GM18520 (cell line): ENCODE results near the gene HOXB3.

Experiments used
- ATAC-seq: cut with Tn5 transposase; IDR thresholded peaks from one replicate; pipeline ENCODE4 v1.9.1; 2021; ENCODE audit not compliant: unreplicated experiment

HOXB3 gene

GRCh38 chr17:48559122-48559839 lies 30.8 kb downstream of the HOXB3 start:
- ATAC-seq: no peak

- ATAC-seq: no peak
Measured at GRCh38 chr17:48558831-48559121, 31.3 kb downstream of the HOXB3 start.

- ATAC-seq: no peak
Measured at GRCh38 chr17:48558057-48558830, 31.8 kb downstream of the HOXB3 start.

DNA sequence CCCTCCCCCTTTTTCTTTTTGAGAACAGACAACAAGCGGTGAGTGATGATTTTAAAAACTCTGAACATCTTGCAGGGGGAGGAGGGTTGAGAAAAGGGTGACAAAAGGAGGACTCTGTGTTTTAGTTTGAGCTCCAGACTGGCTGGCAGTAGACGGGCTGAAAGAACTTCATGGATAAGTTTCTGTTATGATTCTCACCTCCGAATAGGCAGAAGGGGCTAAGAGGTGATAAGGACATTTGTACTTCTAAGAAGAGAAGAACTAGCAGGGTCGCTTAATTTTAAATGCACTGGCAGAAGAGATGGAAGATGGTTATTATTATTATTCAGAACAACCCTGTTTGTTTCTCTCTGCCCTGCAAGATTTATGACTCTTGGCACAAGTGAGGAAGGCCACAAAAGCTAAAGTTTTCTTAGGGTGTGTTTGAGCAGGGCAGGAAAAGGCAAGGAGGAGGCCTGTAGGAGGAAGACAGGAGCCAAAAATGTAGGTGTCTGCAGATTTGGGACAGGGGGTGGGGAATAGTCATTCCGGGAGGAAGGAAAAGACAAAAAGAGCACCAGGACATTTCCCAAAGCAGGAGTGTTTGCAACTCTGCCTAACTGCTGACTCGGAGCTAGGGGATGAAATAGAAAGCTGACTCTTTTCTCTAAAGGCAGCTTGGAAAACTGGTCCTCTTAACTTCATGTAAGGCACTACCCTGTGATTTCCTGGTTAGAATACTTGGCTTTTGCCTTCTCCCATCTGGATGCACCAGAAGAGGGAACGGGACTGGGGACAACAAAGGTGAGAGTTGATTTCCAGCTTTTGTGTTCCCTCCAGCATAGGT lies 33.3 kb downstream of the HOXB3 start:
- ATAC-seq: no peak

DNA sequence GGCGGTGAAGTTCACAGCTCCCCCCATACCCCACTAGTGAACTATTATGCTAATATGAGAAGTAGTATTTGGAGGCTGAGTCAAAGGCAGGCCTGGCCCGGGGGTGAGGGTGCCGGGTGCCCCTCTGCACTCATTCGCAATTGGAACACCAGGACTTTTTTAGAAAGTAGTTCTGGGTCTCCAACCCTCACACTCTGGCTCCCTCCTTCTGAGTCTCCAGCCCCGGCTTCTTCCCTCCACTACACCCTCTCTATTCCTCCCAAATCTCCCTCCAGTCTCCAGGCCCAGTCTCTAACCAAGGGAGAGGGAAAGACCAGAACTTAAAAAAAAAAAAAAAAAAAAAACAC lies 33.8 kb downstream of the HOXB3 start:
- ATAC-seq: no peak

DNA sequence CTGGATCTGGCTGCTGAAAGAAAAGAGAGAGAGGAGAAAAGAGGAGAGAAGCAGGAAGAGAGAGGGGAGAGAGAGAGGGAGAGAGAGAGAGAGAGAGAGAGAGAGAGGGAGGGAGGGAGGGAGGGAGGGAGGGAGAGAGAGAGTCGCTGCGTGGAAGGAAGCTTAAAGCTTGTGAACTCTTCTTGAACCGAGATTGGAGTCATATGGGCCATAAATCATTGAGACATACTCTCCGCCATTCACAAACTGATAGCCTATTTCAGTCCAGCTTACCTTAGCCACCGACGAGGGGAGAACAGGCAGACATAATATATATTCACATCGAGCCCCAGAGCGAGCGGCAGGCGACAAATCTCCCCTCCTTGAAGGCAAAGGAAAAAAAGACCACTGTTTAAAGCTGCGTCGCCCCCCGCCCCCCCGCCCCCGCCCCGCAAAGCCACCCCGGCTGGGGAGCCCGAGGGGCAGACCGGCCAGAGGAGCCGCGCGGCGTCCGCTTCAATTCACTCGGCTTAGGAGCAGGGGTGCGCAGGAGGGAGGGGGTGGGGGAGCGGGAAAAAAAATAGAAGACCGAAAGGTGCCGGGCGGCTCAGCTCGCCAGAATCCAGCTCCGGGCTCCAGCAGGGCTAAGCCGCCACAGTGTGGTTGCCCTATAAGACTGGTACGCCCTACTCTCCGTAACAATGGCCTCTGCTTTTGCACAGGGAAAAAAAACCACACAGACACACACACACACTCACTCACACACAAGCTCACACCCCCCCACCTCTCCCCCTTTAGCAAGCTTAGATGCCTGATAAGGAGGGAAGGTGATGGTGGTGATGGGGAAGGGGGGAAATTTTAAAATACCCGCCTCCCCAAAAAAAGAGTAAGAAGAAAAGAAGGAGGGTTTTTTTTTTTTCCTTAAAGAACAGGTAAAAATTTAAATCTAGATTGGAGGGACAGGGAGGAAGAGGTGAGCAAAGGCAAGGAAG lies 34.5 kb downstream of the HOXB3 start:
- ATAC-seq: no peak

- no peak for ATAC-seq
Measured at GRCh38 chr17:48554412-48555257, 35.4 kb downstream of the HOXB3 start.

DNA sequence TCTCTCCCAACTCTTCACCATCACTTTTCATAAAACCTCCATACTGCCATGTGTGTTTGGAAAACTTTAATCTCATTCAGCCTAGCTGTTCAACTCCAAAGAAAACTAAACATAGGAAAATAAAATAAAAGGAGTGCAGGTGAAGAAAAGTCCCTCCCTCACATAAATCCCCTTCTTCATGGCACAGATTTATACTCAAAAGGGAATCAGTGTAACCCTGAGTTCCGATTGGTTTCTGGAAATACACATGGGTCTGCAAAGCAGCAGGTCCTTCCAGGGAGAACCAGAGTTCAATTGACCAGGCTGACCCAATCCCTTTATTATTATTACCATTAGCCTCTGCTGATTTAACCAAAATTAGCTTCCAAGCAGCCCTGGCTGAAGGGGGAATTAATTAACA lies 36.2 kb downstream of the HOXB3 start:
- ATAC-seq: no peak

GRCh38 chr17:48553190-48553547 lies 36.9 kb downstream of the HOXB3 start:
- ATAC-seq: no peak

- ATAC-seq: no peak
Measured at GRCh38 chr17:48552466-48553189, 37.4 kb downstream of the HOXB3 start.

DNA sequence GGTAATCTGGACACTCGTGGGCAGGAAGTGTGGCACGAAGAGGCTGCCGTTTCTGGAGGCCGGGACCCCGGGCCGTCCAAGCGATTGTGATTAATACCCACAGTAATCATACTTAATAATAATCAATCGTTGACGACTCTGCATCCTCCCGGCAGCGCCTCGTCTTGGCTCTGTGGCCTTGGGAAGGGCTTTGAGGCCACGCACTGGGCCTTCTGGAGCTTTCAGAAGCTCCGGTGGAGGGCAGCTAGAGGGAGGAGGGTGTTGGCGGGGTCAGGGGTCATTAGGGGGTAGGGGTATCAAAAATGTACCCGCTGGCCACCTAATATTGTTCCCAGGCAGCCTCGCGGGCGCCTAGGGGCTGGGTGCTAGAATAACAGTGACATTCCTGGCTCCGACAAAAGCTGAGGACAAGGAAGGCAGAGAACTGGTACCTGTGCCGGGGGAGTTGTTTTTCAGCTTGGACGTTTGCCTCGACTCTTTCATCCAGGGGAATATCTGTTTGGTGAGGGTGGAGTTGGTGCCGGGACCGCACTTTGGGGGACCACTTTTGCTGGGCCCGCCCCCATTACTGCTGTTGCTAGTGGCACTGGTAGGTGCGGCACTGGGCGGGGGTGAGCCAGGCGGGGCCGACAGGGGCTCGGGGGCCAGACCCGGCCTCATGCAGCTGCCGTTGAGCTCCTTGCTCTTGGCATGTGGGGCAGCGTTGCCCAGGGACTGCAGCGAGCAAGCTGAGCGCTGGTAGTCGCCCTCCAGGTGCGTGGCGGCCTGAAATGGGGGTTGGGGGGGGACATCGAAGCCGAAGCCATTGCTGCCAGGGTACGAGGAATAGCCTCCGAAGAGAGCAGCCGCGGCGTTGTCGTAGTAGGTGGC lies 38.2 kb downstream of the HOXB3 start:
- no peak for ATAC-seq

DNA sequence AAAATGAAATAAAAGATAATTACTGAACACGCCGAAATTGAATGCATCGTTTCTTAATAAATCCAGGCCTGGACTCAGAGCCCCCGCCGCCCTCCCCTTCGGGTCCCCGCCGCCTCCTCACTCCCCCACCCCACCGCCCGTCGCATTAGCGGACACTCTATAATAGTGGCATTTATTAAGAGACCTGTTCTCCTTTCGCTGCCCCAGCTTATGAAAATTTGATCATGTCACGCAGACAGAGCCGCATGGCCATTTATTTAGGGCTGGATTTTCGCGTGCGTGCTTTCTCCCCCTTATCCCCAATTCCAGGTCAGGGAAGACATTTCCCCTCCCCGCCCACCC lies 38.9 kb downstream of the HOXB3 start:
- ATAC-seq: no peak

DNA sequence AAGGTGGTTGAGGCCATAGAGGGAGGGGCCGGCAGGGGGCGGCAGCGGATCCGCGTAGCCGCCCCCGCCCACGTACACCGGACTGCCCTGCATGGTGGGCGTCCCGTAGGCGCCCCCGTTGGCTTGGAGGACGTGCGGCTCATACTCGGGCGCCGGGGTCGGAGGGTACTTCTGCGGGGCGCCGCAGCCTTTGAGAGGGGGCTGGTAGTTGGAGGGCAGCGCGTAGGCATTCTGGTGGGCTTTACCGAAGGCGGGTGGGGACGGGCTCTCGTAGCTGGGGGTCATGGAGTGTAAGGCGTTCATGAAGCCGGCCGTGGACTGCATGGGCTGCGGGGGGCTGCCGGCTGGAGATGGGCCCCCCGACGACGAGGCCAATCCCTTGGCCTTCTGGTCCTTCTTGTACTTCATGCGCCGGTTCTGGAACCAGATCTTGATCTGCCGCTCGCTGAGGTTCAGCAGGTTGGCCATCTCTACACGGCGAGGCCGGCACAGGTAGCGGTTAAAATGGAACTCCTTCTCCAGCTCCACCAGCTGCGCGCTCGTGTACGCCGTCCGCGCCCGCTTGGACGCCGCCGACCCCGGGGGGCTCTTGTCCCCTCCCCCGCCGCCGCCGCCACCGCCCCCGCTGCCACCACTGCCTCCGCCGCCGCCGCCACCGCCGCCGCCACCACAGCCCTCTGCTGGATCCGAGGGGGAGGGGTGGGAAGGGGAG lies 39.4 kb downstream of the HOXB3 start:
- no peak for ATAC-seq

DNA sequence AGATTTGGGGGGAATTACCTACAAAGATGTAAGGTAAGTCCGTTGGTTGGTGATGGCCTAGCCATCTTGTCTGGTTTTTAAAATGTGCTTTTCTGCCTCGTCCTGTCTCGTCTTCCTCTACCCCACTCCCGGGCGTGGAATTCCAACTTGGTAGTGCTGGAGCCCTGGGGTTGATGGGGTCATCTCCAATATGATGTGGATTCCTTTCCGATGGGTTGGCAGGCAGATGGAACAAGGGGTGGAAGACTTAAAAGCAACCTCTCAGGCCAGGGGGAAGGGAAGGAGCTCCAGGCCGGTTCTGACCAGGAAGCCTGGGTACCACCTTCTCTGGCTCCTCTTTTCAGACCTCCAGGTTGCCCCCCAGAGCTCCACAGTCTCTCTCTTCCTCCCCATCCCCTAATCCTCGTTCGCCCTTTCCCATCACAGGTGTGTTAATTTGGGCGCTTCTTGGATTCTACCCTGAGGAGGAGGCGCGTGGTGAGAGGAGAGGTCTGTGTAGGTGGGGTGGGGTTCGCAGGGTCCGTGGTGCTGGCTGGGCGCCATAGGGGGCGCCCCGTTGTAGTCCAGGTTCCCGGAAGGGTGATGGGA lies 40.0 kb downstream of the HOXB3 start:
- no peak for ATAC-seq

DNA sequence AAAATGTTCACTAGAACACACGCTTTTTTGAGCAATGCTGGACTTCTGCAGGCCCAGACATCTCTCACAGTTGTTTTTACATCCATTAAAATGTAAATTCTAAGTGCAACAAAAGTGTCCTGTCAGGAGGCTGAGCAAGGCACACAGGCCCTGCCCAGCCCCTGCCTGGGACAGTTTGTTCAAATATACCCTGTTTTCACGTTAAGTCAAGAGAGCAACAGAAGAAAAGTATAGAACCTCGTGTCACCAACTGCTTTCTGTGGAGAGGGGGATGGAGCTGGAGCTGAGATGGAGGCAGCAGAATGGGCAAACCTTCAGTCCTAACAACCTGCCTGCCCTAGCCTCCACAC lies 40.8 kb downstream of the HOXB3 start:
- ATAC-seq: no peak

DNA sequence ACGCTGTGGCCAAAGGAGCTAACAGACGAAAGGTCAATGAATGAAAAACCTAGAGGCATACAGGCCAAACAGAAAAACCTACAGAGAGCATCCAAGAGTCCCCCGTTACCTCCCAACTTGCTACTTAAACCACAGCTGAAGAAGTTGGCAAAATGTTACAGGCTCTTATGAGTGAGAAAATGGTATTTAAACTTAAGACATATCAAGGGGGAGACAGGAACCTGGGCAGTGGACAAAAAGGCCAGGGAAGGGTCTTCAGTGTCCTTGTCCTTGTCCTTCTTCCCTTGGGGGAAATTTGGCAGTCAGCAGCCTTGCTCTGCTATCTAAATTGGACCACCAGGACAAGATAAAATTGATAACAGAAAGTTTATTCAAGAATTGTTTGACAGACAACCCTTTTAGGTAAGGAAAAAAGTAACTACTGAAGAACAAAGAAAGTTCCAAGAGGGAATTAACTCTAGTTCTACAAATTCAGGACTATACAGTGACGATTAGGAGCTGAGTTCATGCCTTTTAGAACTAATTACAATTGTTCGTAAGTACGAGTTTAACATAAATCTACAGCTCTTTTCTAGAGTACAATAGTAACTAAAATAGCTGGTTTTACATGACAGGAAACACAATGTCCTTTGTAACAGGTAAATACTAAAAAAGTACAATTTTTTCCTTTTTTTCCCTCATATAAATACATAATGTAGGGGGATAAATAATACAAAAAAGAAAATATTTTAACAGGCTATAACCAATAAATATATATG lies 41.3 kb downstream of the HOXB3 start:
- no peak for ATAC-seq
